KMS-11 (cell line): Measurements from ENCODE around the gene ZNF275.

ENCODE experiments used
- H2AFZ ChIP-seq: fragments of 200-600 bp; sonication (generic); 2 replicates; pipeline ENCODE4 v1.6.1; 2016; ENCODE audit warnings: antibody characterized with exemption, mixed run types, low read depth
- H3K27ac ChIP-seq: fragments of 200-600 bp; sonication (generic); 2 replicates; pipeline ENCODE4 v1.6.1; 2016; ENCODE audit warnings: mild to moderate bottlenecking, mixed run types
- H3K27me3 ChIP-seq: fragments of 200-600 bp; sonication (generic); 2 replicates; pipeline ENCODE4 v1.6.1; 2017; ENCODE audit warnings: mild to moderate bottlenecking, low read depth, mixed run types, moderate library complexity; ENCODE audit not compliant: insufficient read depth
- H3K36me3 ChIP-seq: fragments of 200-600 bp; sonication (generic); 2 replicates; pipeline ENCODE4 v1.6.1; 2017; ENCODE audit warnings: mild to moderate bottlenecking, mixed run types; ENCODE audit not compliant: insufficient read depth
- H3K4me1 ChIP-seq: fragments of 200-600 bp; sonication (generic); 2 replicates; pipeline ENCODE4 v1.6.1; 2016; ENCODE audit warnings: mild to moderate bottlenecking, low read depth, mixed run types; ENCODE audit not compliant: poor library complexity, severe bottlenecking
- H3K4me2 ChIP-seq: fragments of 200-600 bp; sonication (generic); 2 replicates; pipeline ENCODE4 v1.7.0; 2016; ENCODE audit warnings: mild to moderate bottlenecking, mixed run types
- H3K4me3 ChIP-seq: fragments of 200-600 bp; sonication (generic); IDR thresholded peaks from 2 replicates; pipeline ENCODE4 v1.6.1; 2017; ENCODE audit warnings: low read depth, low read length, mixed read lengths; ENCODE audit not compliant: insufficient read depth
- H3K79me2 ChIP-seq: fragments of 200-600 bp; sonication (generic); 2 replicates; pipeline ENCODE4 v1.6.1; 2016; ENCODE audit warnings: low read depth, mixed run types; ENCODE audit not compliant: insufficient read depth
- H3K9ac ChIP-seq: fragments of 200-600 bp; sonication (generic); 2 replicates; pipeline ENCODE4 v1.6.1; 2016; ENCODE audit warnings: mild to moderate bottlenecking, mixed run types
- H4K20me1 ChIP-seq: fragments of 200-600 bp; sonication (generic); 2 replicates; pipeline ENCODE4 v1.6.1; 2016; ENCODE audit warnings: mild to moderate bottlenecking, mixed run types; ENCODE audit not compliant: insufficient read depth
- TF ChIP-seq, protein P1 (sequence below): fragments of 200-600 bp; sonication (generic); conservative IDR thresholded peaks from 2 replicates; pipeline ENCODE4 v1.6.1; 2017; ENCODE audit warnings: low read depth, mild to moderate bottlenecking, antibody characterized with exemption, low read length, moderate library complexity, mixed read lengths

Gene ZNF275

DNA sequence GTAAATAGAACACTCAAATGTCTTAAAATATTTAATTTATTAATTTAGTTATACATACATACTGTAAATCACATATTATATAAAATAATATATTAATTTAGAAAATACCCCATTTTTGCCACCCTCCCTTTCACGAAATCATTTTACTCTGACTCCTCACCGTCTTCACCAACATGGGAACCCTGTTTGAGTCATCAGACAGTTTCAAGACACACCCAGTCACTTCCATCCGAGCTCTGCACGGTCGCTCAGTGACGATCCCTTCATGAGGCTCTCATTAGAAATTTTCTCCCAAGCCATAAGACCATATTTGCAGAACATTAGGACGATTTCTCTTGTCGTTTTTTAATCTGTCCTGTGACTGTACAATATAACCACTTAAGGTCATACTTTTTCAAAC is 14.5 kb downstream of the ZNF275 start:
- Histone ChIP-seq H3K36me3 (no peaks in the 10 kb centered on the region), H3K9ac (no peak overlapping the region), H3K27me3 (no peaks in the 10 kb centered on the region), H3K4me2 (no peak overlapping the region), H2AFZ (no peak overlapping the region), H3K79me2 (no peaks in the 10 kb centered on the region), H3K4me3 (no peak overlapping the region), H4K20me1 (no peaks in the 10 kb centered on the region), H3K4me1 (no peaks in the 10 kb centered on the region), H3K27ac (no peak overlapping the region)
- TF ChIP-seq, protein P1, sequence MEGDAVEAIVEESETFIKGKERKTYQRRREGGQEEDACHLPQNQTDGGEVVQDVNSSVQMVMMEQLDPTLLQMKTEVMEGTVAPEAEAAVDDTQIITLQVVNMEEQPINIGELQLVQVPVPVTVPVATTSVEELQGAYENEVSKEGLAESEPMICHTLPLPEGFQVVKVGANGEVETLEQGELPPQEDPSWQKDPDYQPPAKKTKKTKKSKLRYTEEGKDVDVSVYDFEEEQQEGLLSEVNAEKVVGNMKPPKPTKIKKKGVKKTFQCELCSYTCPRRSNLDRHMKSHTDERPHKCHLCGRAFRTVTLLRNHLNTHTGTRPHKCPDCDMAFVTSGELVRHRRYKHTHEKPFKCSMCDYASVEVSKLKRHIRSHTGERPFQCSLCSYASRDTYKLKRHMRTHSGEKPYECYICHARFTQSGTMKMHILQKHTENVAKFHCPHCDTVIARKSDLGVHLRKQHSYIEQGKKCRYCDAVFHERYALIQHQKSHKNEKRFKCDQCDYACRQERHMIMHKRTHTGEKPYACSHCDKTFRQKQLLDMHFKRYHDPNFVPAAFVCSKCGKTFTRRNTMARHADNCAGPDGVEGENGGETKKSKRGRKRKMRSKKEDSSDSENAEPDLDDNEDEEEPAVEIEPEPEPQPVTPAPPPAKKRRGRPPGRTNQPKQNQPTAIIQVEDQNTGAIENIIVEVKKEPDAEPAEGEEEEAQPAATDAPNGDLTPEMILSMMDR: no peak

DNA sequence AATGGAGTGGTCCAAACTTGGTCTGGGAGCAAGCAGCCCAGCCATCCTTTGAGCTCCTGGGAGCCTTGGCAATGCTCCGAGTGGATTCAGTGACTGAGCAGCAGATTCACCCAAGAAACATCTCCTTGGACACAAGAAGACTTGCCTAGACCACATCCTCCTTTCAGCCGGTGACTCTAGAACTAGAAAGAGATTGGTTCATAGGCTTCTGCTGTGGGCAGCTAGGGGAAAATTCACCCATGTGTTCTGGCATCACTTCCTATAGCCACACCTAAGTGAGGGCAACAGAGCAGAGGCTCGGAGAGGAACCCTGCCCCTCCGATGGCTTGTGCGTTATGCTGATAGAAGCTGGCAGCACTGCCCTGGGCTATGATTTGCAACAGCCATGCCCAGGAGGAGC is 16.0 kb downstream of the ZNF275 start:
- Histone ChIP-seq H4K20me1 (no peaks in the 10 kb centered on the region), H3K9ac (no peak overlapping the region), H3K79me2 (no peaks in the 10 kb centered on the region), H3K4me3 (no peak overlapping the region), H2AFZ (no peak overlapping the region), H3K4me1 (no peaks in the 10 kb centered on the region), H3K36me3 (no peaks in the 10 kb centered on the region), H3K27me3 (no peaks in the 10 kb centered on the region), H3K27ac (no peak overlapping the region), H3K4me2 (no peak overlapping the region)
- TF ChIP-seq, protein P1: no peak

DNA sequence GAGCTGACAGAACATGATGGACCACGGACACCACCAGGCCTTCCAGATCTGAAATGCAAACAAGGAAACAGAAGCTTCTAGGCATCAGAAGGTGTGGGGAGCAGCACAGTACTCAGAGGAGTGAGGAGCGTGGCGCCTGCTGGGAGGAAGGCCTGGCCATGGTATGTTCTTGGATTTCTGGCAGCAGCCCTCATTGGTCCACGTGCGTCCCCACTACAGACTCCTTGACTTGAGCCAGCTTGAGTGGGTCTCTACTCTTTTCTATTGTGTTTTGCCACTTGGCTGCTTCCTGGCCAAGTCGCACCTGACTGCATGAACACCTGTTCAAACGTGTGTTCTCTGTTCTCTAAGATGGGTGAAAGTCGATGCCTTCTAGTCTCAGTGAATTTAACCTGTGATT is 18.0 kb downstream of the ZNF275 start:
- TF ChIP-seq, protein P1: no peak

DNA sequence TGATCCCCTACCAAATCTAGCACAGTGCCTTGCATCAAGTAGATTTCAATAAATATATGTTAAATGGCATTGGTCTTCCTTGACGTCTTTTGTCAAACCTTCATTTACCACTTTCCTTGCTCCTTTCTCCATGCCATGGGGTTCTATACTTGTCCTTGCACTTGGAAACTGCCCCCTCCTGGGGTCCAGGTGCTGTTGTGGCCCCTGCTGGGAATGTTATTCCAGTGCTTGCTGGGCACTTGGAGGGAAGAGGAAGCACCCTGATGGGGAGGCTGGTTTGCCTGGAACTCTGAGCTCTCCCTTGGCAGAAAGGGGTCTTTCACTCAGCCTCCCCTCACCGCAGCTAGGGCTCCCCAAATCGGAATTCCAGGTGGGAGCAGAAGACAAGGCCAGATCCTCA is 18.9 kb downstream of the ZNF275 start:
- H4K20me1 ChIP-seq: no peaks in the 10 kb centered on the region
- H3K9ac ChIP-seq: no peak overlapping the region
- TF ChIP-seq, protein P1: no peak
- no peaks in the 10 kb centered on the region for H3K4me1 ChIP-seq
- no peaks in the 10 kb centered on the region for H3K36me3 ChIP-seq
- H3K79me2 ChIP-seq: no peaks in the 10 kb centered on the region
- H2AFZ ChIP-seq: no peak overlapping the region
- H3K4me2 ChIP-seq: no peak overlapping the region
- no peak overlapping the region for H3K27ac ChIP-seq
- H3K27me3 ChIP-seq: no peaks in the 10 kb centered on the region
- no peak overlapping the region for H3K4me3 ChIP-seq

More for the DNA sequence above, 18.0 kb downstream of the ZNF275 start:
- Histone ChIP-seq H3K27me3 (no peaks in the 10 kb centered on the region), H3K4me2 (no peak overlapping the region), H3K79me2 (no peaks in the 10 kb centered on the region), H3K36me3 (no peaks in the 10 kb centered on the region), H3K27ac (no peak overlapping the region), H4K20me1 (no peaks in the 10 kb centered on the region), H2AFZ (no peak overlapping the region), H3K4me3 (no peak overlapping the region), H3K4me1 (no peaks in the 10 kb centered on the region), H3K9ac (no peak overlapping the region)

DNA sequence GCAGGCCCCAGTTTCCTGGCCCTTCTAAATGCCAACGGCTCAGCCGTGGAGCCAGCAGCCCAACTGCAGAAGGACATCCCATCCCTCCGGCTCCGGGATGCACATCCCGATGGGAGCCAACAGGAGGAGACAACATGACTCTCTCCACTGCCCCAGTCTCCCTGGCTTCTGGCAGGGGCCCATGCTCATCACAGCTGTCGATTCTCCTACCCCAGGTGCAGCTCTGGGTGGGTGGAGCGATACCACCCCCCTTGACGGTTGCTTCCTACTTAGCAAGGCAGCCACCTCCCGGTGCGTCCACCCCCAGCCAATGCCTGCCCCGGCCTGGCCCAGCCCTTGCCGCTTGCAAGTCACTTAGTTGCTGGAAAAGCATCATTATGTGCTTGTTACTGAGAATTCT is 19.5 kb downstream of the ZNF275 start:
- Histone ChIP-seq H3K9ac (no peak overlapping the region), H3K4me1 (no peaks in the 10 kb centered on the region), H2AFZ (no peak overlapping the region), H3K4me2 (no peak overlapping the region), H3K79me2 (no peaks in the 10 kb centered on the region), H4K20me1 (no peaks in the 10 kb centered on the region), H3K27me3 (no peaks in the 10 kb centered on the region), H3K27ac (no peak overlapping the region), H3K36me3 (no peaks in the 10 kb centered on the region), H3K4me3 (no peak overlapping the region)
- TF ChIP-seq, protein P1: no peak
